Cardiac muscle cell (in vitro differentiated cells and primary cell): ENCODE results near the gene SP6. TPM values are rescaled to one million over a fixed set of nuclear protein-coding genes. Genes with fewer than 3 reads are reported as not detected.

Experiments used
- DNase-seq, 2 donors: peaks; one replicate each; pipeline versions ENCODE4 v3.0.0 to v3.0.0-alpha.2; 2010 to 2017; ENCODE audit warnings: low read depth in 1 of 2, low spot score in 1 of 2
- H3K27ac ChIP-seq: fragments of 200-600 bp; sonication (generic); 2 replicates; pipeline ENCODE4 v1.5.1; 2016
- H3K27me3 ChIP-seq: fragments of 200-600 bp; sonication (generic); 2 replicates; pipeline ENCODE4 v1.6.0; 2016; ENCODE audit warnings: control low read depth
- H3K36me3 ChIP-seq: fragments of 200-600 bp; sonication (generic); 2 replicates; pipeline ENCODE4 v1.5.1; 2016; ENCODE audit warnings: control low read depth
- H3K4me1 ChIP-seq: fragments of 200-600 bp; sonication (generic); 2 replicates; pipeline ENCODE4 v1.8.1; 2017; ENCODE audit warnings: low read depth, mild to moderate bottlenecking, mixed run types
- H3K4me3 ChIP-seq: fragments of 200-600 bp; sonication (generic); 2 replicates; pipeline ENCODE4 v1.5.1; 2016; ENCODE audit warnings: mild to moderate bottlenecking
- H3K9me3 ChIP-seq: fragments of 200-600 bp; sonication (generic); 2 replicates; pipeline ENCODE4 v1.5.1; 2017; ENCODE audit warnings: low read depth, mild to moderate bottlenecking, control low read depth
- CTCF ChIP-seq: IDR thresholded peaks from 2 replicates; pipeline ENCODE4 v1.5.1; 2012; ENCODE audit warnings: low read depth, mild to moderate bottlenecking, low read length
- polyA plus RNA-seq: library from polyadenylated mRNA; unstranded; fragments of >200 nt; fragmentation: Nextera tagmentation; extraction: Ambion mirVana; gene quantifications from 2 replicates; pipeline ENCODE4 v1.2.1, GENCODE V29; 2016
- total RNA-seq: library from RNA; depleted of rRNA; stranded (reverse); fragments of >200 nt; gene quantifications from 2 replicates; pipeline ENCODE4 v1.2.3, GENCODE V29; 2016

SP6 gene
- total and polyA plus RNA-seq, 2 experiments from 2014 or later, result 5.0 to 5.8 TPM

DNA sequence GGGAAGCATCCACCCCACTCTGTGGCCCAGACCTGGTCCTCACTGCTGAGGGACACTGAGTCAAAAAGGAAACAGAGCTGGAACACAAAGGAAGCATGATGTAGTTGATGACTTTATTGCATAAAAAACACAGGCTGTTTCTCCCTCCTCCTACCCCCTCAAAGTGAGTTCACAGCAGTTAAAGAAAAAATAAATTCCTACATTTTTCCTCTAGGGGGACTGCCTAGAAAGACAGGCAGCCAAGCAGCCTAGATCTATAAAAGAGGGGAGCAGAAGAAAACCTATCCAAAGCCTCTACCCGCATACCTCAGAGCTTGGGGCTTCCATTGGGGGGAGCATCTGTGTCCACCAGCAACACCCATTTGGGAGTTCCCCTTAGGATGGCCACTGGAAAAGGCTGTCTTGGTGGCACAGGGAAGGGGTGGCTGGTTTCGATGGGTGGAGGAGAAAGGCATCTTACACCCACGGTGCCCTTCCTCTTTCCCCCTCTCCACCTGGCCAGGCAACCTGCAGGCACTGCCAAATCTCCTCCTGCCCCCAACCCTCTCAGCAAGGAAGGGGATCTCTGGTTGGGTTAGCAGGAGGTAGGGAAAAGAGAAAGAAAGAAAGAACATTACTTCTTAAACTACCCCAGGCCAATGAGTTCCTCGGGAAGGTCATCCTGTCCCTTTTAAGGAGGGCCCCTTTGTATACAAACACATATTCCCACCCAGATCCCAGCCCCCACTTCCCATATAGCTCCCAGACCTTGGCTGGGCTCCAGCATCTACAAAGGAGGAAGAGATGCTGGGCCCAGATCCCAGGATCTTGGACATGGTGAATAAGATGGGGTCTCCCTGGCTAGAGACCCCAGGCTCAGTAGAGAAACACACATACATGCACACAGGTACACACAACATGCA, 5.9 kb downstream of the SP6 start:
- Histone ChIP-seq H3K36me3 (no peaks in the 10 kb centered on the region), H3K27ac (peak overlapping the region; percentile 51), H3K9me3 (no peaks in the 10 kb centered on the region), H3K4me3 (no peak overlapping the region), H3K4me1 (peaks cover 38% of the 10 kb centered on the region), H3K27me3 (peaks cover 23% of the 10 kb centered on the region)
- peak in 1 of 2 donors; percentile 44 for DNase-seq
- peak; percentile 43 for TF ChIP-seq CTCF

DNA sequence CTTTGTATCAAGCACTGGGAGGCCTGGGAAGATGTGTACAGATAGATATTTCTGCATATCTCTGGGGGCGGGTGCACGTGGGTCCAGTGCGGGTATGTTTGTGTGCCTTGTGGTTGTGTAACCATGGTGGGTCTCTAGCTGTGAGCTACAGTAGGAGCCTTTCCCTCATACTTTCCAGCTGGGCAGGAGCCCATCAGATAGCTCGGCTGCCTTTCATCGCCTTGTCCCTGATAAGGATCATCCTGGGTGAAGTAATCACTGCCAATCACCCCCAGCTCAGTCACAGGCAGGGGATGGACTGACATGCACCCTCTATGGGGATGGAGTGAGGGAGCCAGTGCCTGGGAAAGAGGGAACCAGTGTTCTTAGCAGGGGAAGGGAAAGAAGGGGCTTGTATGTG, 6.7 kb downstream of the SP6 start:
- Histone ChIP-seq H3K9me3 (no peaks in the 10 kb centered on the region), H3K4me3 (no peak overlapping the region), H3K27ac (no peak overlapping the region), H3K27me3 (peaks cover 17% of the 10 kb centered on the region), H3K4me1 (peaks cover 42% of the 10 kb centered on the region), H3K36me3 (no peaks in the 10 kb centered on the region)
- DNase-seq, result peak in 1 of 2 donors; percentile 56
- TF ChIP-seq CTCF, result no peak

- Histone ChIP-seq H3K27me3 (peaks cover 9% of the 10 kb centered on the region), H3K4me1 (peaks cover 42% of the 10 kb centered on the region), H3K4me3 (no peak overlapping the region), H3K27ac (peak overlapping the region; percentile 29), H3K36me3 (peaks cover 1% of the 10 kb centered on the region), H3K9me3 (no peaks in the 10 kb centered on the region)
- DNase-seq, result no peak
- no peak for TF ChIP-seq CTCF
Measured at GRCh38 chr17:47843391-47843730, 7.6 kb downstream of the SP6 start.

DNA sequence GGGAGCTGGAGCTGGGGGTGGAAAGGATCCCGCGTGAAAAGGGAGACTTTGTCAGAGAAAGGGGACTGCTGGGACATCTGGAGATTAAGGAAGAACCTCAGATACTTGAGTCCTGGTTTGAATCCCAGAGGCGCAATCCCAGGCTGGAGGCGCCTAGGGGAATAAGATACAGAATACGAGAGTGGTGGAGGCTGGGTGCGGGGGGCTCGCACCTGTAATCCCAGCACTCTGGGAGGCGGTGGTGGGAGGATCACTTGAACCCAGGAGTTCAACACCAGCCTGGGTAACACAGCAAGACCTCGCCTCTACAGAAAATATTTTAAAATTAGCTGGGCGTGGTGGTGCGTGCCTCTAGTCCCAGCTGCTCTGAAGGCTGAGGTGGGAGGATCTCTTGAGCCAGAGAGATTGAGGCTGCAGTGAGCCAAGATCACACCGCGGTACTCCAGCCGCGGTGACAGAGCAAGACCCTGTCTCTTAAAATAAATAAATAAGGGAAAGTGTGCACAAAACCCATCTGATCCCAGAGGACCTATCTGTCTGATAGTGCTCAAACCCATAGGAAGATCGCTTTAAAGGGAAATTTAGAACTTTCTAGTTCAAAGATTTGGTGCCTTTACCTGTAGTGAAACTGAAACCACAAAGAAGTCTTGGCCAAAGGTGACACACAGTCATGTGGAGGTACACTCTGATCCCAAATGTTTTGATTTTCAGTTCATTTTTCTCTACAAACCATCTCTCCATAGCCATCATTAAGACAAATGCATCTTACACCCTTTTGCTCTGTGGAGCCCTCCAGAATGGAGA, 9.3 kb downstream of the SP6 start:
- Histone ChIP-seq H3K4me1 (peaks cover 38% of the 10 kb centered on the region), H3K9me3 (no peaks in the 10 kb centered on the region), H3K27me3 (no peaks in the 10 kb centered on the region), H3K4me3 (no peak overlapping the region), H3K27ac (peak overlapping the region; percentile 72), H3K36me3 (peaks cover 3% of the 10 kb centered on the region)
- DNase-seq, result no peak
- TF ChIP-seq CTCF, result no peak

DNA sequence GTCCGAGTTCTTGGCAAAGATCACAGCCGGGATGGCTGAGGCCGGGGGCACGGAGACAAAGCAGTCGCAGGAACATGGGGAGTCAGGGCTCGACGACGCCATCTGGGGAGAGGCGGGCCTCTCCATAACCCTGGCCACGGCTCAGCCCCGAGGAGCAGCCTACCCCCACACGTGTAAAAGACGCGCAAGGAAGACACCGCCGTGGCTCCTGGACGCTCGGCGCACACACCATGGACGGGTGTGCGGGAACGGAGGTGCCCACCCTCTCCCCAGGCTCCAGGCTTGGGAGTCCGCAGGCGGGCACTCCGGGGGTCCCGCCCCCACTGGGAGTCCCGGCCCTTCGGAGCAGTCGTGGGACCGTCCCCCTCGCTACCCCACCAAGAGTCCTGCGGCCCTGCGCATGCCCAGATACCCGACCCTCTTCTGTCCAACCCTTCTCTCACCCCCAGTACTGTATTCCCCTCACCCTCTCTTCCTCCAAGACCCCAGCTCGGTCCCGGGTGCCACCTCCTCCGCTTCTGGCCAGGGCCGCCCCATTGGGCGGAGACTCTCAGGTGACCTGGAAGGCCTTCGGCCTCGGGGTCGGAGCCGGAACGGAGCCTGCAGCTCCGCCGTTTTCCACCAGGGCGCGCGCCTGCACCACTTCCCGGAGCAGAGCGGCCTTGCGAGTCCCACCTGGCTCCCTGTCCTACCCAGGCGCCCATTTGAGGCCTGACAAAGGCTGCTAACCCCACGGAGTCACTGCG, 10.0 kb downstream of the SP6 start, which contains the start of gene SCRN2:
TSS of gene SCRN2 (minus strand) at position 532 of the 746 bp plus-strand sequence. CDS start at position 102, 430 bp downstream.
- TF ChIP-seq CTCF, result peak; percentile 92
- Histone ChIP-seq H3K36me3 (peaks cover 3% of the 10 kb centered on the region), H3K27ac (peak within 1 kb of the TSS; percentile 72), H3K4me1 (peaks cover 30% of the 10 kb centered on the region), H3K27me3 (no peaks in the 10 kb centered on the region), H3K9me3 (no peaks in the 10 kb centered on the region), H3K4me3 (peak within 1 kb of the TSS; percentile 74)
- peak; percentile 86 to 95 for DNase-seq
